ENCODE results near the gene ENO4.

Gene ENO4

GRCh38 chr10:116919164-116919563 lies 69.9 kb downstream of the ENO4 start:
- TF ChIP-seq MYC (IDR thresholded peaks at IDR 0.05; ENCODE audit: low read depth, low read length) (no peak), CTCF (IDR thresholded peaks at IDR 0.05; ENCODE audit: low read depth, low read length) (no peak), POLR2A (IDR thresholded peaks at IDR 0.05; ENCODE audit: extremely low read depth, insufficient read length) (no peak)
- TF ChIP-seq, protein P1, sequence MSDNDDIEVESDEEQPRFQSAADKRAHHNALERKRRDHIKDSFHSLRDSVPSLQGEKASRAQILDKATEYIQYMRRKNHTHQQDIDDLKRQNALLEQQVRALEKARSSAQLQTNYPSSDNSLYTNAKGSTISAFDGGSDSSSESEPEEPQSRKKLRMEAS (IDR thresholded peaks at IDR 0.05; ENCODE audit: low read depth, low read length) = no peak
- H3K4me3 ChIP-seq (ENCODE audit: low read depth, low read length) = no peak overlapping the region
- DNase-seq (ENCODE audit: low read depth) = no peak

GRCh38 chr10:116919706-116920105 lies 70.4 kb downstream of the ENO4 start:
- TF ChIP-seq CTCF (IDR thresholded peaks at IDR 0.05; ENCODE audit: low read depth, low read length) = no peak
- TF ChIP-seq, protein P1 (IDR thresholded peaks at IDR 0.05; ENCODE audit: low read depth, low read length) = no peak
- TF ChIP-seq MYC (IDR thresholded peaks at IDR 0.05; ENCODE audit: low read depth, low read length) = no peak
- no peak for TF ChIP-seq POLR2A (IDR thresholded peaks at IDR 0.05; ENCODE audit: extremely low read depth, insufficient read length)
- H3K4me3 ChIP-seq (ENCODE audit: low read depth, low read length) = no peak overlapping the region
- DNase-seq (ENCODE audit: low read depth) = no peak

GRCh38 chr10:116925056-116925455 lies 75.8 kb downstream of the ENO4 start:
- TF ChIP-seq POLR2A (IDR thresholded peaks at IDR 0.05; ENCODE audit: extremely low read depth, insufficient read length) (no peak), MYC (IDR thresholded peaks at IDR 0.05; ENCODE audit: low read depth, low read length) (no peak), CTCF (IDR thresholded peaks at IDR 0.05; ENCODE audit: low read depth, low read length) (no peak)
- TF ChIP-seq, protein P1 (IDR thresholded peaks at IDR 0.05; ENCODE audit: low read depth, low read length) = no peak
- H3K4me3 ChIP-seq (ENCODE audit: low read depth, low read length) = no peak overlapping the region
- DNase-seq (ENCODE audit: low read depth) = no peak

- TF ChIP-seq, protein P1 (IDR thresholded peaks at IDR 0.05; ENCODE audit: low read depth, low read length) = no peak
- no peak for TF ChIP-seq MYC (IDR thresholded peaks at IDR 0.05; ENCODE audit: low read depth, low read length)
- TF ChIP-seq POLR2A (IDR thresholded peaks at IDR 0.05; ENCODE audit: extremely low read depth, insufficient read length) = no peak
- no peak for TF ChIP-seq CTCF (IDR thresholded peaks at IDR 0.05; ENCODE audit: low read depth, low read length)
- no peak overlapping the region for H3K4me3 ChIP-seq (ENCODE audit: low read depth, low read length)
- no peak for DNase-seq (ENCODE audit: low read depth)
Observed at GRCh38 chr10:116926426-116926825, 77.1 kb downstream of the ENO4 start.

DNA sequence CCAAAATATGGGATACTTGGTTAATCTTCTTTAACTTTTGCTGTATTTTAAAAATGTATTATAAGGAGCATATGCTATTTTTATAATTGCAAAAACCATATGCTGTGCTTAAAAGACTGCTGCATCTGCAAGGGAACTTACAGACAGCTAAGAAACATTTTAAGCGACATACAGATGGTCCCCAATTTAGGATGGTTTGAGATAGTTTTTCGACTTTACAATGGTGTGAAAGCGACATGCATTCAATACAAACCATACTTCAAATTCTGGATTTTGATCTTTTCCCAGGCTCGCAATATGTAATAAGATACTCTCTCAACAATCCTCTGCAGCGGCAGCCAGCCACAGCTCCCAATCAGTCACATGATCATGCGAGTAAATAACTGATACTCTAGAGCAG lies 82.5 kb downstream of the ENO4 start:
- no peak overlapping the region for H3K4me3 ChIP-seq (ENCODE audit: low read depth, low read length)
- DNase-seq (ENCODE audit: low read depth) = no peak
- TF ChIP-seq CTCF (IDR thresholded peaks at IDR 0.05; ENCODE audit: low read depth, low read length) (no peak), POLR2A (IDR thresholded peaks at IDR 0.05; ENCODE audit: extremely low read depth, insufficient read length) (no peak), MYC (IDR thresholded peaks at IDR 0.05; ENCODE audit: low read depth, low read length) (no peak)
- TF ChIP-seq, protein P1 (IDR thresholded peaks at IDR 0.05; ENCODE audit: low read depth, low read length) = no peak
